EH (cell line): Measurements from ENCODE around the gene NELL1.

Experiments
- DNase-seq: peaks from one replicate; pipeline ENCODE4 v3.0.0-alpha.2; 2015; ENCODE audit warnings: low read depth

The NELL1 gene

GRCh38 chr11:20668844-20669819 is at the start of gene NELL1:
NELL1 (plus strand) TSS chr11:20669586.
- no peak for DNase-seq

GRCh38 chr11:20620988-20621387 is 48.4 kb upstream of the NELL1 start:
- DNase-seq: no peak

DNA sequence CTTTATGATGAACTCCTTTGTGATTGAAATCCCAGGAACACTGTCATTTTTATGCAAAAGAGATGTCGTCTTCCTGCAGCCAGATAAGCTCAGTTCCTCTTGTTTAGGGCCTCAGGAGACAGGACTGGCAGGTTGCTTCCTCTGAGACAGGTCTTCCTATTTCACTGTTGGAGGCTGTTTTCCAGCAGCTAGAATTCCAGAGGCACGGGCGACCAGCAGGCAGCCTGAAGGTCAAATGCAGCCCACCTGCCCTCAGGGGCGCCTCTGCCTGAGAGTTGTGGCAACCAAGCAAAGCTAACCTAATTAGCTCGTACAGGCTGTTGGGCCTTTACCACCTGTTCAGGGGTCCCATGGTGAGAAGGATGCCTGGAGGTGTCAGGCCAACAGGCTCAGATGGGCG is 47.7 kb upstream of the NELL1 start:
- no peak for DNase-seq

DNA sequence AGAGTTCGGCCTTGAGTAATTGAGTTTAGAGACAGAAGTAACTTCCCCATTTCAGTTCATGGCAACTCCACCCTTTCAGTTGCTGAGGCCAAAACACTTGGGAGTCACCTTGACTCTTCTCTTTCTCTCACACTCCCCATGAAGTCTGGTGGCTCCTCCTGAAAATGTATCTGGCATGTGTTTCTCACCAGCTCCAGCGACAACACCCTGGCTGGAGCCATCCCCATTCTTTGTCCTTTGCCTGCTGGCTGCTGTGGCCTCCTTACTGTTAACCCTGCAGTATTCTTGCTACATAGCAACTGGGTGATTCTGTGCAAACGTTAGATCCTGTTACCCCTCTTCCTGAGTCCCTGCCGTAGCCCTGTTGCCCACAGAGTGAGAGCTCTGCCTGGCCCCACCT is 46.1 kb upstream of the NELL1 start:
- no peak for DNase-seq

DNA sequence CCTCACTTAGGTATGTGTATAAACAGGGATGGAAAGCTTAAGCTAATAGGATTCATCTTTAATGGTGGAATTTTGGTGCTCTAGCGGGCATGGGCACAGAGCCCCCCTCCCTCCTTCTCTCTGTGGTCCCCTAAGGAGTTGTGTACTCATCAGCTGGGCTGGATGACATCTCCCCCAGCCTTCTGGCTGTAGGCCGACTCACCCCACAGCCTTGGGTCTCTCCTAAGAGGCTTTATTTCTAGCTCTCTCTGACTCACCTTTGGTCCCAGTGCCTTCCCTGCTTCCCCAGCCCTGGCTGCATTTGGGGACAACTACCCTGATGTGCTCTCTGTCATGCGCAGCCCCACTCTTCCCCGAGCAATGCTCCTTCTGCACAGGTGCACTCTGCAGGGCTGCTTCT is 43.1 kb upstream of the NELL1 start:
- no peak for DNase-seq

DNA sequence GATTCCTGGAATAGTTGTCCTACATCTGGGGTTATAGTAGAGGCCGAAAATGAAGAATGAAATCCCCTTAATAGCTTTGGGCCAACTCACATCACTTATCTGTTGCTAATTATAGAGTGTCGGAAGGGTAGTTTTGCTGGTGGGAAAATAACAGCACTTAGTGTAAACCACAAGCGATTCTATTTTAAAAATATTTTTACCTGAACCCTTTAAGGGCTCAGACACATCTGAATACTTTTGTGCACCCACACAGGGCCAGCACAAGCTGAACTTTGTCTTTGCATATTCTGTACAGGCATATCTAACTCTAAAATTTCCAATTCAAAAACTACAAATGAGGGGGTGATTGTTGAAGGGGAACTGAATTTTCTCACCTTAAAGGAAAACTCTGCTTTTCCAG is 42.4 kb upstream of the NELL1 start:
- DNase-seq: no peak

DNA sequence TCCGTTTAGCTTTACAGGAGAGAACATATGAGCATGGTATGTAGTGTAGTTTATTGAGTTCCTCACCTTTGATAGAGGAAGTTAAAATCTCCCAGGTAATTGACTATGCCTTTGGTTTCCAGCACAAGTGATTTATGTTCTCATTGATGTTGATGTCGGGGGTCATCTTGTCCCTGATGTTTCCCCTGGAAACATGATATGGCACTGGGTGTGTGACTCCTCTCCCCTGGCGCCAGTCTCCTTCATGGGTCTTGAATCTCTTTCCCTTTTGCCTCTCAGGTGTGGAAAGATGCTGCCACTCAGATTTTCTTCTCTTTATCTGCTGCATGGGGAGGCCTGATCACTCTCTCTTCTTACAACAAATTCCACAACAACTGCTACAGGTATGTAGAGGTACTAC is 41.7 kb upstream of the NELL1 start:
- DNase-seq: no peak

GRCh38 chr11:20631519-20632168 is 37.7 kb upstream of the NELL1 start:
- DNase-seq: no peak

DNA sequence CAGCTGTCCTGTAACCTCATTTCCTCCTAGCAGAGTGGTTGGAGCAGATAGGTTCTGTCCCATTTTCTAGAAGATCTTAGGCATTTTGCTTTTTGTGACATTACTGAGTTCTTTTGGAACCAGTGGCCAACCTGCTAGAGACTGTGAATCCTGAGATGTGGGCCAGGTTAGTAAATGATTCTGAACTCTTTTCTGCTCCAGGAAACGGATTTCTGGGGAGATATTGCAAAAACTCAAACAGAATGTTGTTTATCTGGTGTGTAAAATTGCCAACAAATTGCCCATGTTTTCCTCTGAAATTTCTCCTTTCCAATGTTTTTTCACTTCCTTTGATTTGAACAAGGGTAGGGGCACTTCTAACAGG is 37.2 kb upstream of the NELL1 start:
- DNase-seq: no peak

DNA sequence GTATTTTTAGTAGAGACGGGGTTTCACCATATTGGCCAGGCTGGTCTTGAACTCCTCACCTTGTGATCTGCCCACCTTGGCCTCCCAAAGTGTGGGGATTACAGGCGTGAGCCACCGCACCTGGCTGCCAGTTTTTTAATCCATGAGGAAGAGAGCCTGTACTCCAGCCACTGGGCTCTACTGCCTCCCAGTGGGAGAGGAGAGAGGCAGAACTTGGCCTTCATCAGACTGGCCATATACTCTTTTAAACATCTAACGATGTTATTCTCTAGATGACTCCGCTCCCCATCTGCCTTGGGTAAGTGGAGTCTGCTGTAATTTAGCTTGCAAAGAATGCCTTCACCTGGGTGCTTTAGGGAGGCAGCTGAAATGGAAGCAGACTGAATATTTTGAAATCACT is 35.3 kb upstream of the NELL1 start:
- no peak for DNase-seq

DNA sequence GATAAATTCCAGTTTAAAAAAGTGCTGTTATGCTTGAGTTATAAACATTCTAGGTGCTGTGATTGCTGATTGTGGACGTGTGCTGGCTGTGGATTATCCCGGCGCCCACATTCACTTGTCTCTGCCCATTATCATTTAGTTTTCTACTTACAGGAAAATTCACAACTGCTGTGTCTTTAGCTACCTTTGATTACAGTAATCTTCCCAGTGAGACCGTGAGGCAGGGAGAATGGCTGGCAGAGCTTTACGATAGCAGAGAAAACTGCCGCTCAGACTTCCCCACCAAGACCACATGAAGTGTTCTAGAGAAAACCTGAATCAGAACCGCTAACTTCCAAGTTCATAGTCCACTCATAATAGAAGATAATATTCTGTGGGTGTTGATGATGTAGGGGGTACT is 34.6 kb upstream of the NELL1 start:
- no peak for DNase-seq

GRCh38 chr11:20638074-20638473 is 31.3 kb upstream of the NELL1 start:
- DNase-seq: no peak

DNA sequence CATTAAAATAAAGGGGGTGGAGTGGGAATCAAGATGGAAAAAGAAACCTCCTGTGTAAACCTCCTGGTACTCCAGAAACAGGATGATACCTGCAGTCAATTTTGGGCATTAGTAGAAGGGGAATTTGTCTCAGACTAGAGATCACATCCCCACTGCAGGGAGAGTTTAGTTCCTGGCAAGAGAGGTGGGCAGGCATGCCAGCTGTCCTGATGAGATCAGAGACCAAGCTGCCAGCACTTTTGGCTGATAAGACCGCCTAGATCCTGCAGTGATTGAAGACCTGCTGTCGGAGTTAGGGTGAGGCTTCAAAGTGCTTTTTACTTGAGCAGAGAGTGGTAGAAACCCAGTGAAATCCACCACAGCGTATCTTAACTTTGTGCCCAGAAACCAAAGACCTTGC is 29.7 kb upstream of the NELL1 start:
- DNase-seq: no peak

GRCh38 chr11:20640401-20640800 is 29.0 kb upstream of the NELL1 start:
- DNase-seq: no peak

DNA sequence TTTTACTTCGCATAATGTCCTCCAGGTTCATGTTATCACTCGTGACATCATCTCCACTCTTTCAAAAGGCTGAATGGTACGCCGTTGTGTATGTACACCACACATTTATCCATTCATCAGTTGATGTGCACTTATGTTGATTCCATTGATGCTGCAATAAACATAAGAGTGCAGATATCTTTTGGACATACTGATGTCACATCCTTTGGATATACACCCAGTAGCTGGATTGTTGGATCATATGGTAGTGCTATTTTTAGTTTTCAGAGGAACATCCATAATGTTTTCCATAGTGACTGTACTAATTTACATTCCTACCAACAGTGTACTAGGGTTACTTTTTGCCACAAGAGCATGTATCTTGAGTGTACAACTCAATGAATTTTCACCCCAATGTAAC is 25.0 kb upstream of the NELL1 start:
- DNase-seq: no peak

DNA sequence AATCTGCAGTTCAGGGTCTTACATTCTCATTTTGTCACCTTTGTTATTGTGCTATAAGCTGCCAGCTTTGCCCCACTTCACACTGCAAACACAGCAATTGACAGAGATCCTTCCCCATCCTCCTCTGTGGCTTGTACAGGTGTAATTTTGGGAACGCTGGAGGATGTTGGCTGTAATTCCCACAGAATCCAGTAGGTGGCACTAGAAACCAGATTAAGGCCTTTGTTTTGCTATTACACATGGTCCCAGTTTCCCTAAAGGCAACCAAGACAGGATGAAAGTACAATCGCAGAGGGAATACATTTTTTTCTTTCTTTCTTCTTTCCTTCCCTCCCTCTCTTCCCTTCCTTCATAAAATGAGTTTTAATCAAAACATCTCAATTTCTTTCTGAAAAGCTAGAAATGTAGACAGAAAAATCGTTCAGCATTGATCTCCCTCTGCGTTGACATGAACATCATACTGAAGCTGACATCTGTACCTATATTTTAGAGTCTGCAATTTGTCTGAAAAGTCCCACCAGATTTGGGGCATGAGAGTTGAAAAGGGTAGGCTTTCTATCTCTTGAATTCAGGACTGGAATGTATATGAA is 21.3 kb upstream of the NELL1 start:
- DNase-seq: peak; percentile 49

DNA sequence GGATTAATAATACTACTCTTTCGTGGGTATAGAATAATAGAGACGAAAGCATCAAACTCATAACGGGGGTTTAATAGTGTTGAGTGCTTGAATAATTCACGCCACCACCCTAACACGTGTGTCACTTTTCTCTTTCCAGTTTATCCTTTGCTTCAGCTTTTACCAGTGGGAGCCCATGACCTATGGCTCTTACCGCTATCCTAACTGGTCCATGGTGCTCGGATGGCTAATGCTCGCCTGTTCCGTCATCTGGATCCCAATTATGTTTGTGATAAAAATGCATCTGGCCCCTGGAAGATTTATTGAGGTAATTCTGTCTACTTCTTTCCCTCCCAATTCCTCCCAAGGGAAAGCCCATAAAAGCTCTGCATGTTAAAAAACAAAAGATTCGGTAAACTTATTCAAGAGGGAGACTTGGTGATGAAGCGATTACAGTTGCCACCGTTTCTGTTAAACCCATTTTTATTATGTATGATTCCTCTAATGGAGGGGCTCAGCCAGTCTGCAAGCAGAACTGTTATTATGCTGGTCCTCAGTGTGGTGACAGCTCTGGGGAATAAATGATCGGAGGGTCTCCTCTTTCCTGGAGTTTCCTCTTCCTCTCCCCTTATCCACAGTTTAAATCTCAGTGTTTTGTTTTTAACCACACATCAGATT is 17.1 kb upstream of the NELL1 start:
- DNase-seq: no peak

DNA sequence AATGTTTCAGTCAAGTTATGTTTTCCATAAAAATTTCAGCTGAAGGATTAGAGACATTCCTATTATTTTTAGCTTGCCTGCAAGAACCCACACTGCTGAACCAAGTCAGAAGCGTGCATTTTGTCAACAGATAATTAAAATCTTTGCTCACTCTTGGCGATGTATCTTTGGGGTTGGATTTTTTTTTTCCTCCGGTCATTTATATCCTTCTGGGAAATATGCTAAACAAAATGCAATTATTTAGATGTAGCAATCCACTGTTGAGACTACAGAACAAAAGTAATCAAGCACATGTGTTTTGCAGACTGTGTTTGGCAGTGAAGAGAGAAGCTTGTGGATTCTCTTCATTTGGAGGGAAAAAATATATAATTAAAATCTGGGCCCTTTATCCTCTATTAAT is 15.3 kb upstream of the NELL1 start:
- DNase-seq: no peak

- DNase-seq: no peak
Measured at GRCh38 chr11:20656901-20657300, 12.5 kb upstream of the NELL1 start.

DNA sequence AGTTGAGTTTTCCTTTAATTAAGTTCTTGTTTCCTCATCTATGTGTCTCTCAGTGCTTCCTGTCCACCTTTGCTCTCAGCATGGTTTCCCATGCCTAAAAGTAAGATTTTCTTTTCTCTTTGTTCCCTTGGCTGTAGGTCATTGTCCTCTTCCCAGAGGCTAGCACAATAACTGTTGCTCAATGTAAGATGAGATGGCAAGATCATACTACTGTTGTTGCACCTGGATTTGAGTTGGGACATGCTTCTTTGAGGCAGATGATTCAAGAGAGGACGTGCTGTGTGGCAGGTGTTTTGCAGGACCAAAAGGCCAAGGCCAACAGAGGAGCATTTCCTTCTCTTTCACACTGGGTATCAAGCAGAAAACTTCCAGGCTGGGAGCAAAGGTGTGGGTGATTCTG is 11.3 kb upstream of the NELL1 start:
- DNase-seq: no peak

- DNase-seq: no peak
Measured at GRCh38 chr11:20661445-20661844, 7.9 kb upstream of the NELL1 start.

DNA sequence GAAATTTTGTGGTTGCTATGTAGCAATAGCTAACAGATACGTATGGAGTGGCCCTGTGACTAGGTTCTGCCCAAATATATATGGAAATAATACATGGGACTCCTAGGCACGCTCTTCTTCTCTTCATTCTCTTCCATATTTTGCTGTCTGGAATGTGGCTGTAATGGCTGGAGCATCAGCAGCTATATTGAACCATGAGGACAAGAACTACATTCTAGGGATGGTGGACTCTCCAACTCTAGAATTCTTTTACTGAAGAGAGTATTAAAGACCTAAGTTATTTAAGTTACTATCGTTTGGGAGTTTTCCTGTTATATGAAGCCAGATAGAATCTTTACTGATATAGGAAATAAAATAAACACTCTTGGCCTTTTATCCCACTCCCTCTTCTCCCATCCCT is 7.5 kb upstream of the NELL1 start:
- no peak for DNase-seq
